ENCODE measurements around the gene GID8.

- TF ChIP-seq CTCF (conservative IDR thresholded peaks at IDR 0.05; ENCODE audit: low read depth, low read length) (no peak), SMC3 (IDR thresholded peaks at IDR 0.05; ENCODE audit: low read depth, low read length) (no peak), POLR2A (IDR thresholded peaks at IDR 0.05; ENCODE audit: low read depth, low read length) (no peak), CEBPB (IDR thresholded peaks at IDR 0.05; ENCODE audit: low read depth, low read length) (no peak)
These were observed 18.6 kb downstream of the GID8 start for GRCh38 chr20:62956387-62957135.

All from IMR-90 (cell line).